Measurements from ENCODE around the gene MARK4.

DNA sequence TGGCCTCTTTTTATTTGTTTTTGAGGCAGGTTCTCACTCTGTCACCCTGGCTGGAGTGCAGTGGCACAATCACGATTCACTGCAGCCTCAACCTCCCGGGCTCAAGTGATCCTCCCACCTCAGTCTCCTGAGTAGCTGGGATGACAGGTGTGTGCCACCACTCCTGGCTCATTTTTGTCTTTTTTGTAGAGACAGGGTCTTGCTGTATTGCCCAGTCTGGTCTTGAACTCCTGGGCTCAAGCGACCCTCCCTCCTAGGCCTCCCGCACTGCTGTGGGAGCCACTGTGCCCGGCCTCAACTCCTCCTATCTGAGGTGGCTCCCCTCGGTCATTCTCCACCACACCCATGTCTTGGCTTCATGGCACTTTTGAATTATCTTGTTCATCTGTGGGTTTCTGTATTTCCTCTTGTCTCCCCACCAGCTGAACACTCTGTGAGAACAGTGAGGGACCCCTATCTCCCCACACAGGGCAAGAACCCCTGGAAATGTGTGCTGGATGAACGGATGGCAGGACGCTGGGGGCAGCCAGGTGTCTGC lies 63.7 kb downstream of the MARK4 start:
- TF ChIP-seq, protein P1, sequence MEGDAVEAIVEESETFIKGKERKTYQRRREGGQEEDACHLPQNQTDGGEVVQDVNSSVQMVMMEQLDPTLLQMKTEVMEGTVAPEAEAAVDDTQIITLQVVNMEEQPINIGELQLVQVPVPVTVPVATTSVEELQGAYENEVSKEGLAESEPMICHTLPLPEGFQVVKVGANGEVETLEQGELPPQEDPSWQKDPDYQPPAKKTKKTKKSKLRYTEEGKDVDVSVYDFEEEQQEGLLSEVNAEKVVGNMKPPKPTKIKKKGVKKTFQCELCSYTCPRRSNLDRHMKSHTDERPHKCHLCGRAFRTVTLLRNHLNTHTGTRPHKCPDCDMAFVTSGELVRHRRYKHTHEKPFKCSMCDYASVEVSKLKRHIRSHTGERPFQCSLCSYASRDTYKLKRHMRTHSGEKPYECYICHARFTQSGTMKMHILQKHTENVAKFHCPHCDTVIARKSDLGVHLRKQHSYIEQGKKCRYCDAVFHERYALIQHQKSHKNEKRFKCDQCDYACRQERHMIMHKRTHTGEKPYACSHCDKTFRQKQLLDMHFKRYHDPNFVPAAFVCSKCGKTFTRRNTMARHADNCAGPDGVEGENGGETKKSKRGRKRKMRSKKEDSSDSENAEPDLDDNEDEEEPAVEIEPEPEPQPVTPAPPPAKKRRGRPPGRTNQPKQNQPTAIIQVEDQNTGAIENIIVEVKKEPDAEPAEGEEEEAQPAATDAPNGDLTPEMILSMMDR (conservative IDR thresholded peaks at IDR 0.05; ENCODE audit: low read depth in 2 of 2): no peak
- TF ChIP-seq EZH2 (IDR thresholded peaks at IDR 0.05; ENCODE audit: low read depth, unreplicated experiment) (no peak), EZH2phosphoT487 (IDR thresholded peaks at IDR 0.05; ENCODE audit: unreplicated experiment) (no peak), POLR2AphosphoS5 (IDR thresholded peaks at IDR 0.05; ENCODE audit: low read depth) (no peak), JUNB (IDR thresholded peaks at IDR 0.05; ENCODE audit: unreplicated experiment) (no peak)
